Tibial nerve (tissue), 4 donors: ENCODE data around the gene PPFIBP2. TPM values are rescaled to one million over a fixed set of nuclear protein-coding genes. Genes with fewer than 3 reads are reported as not detected.

Experiments
- DNase-seq, 2 donors: peaks; one replicate each; pipeline ENCODE4 v3.0.0-alpha.2; 2019; ENCODE audit warnings: low spot score in 2 of 2
- H3K27ac ChIP-seq, 4 donors: fragments of 200-600 bp; sonication (generic) in 3 of 4; one replicate each; pipeline ENCODE4 v1.5.1; 2017 to 2019; ENCODE audit warnings: mild to moderate bottlenecking in 1 of 4
- H3K27me3 ChIP-seq, 2 donors: fragments of 200-600 bp; sonication (generic) in 1 of 2; one replicate each; pipeline versions ENCODE4 v1.5.1 to v1.6.0; 2017 to 2019
- H3K36me3 ChIP-seq, 3 donors: fragments of 200-600 bp; sonication (generic); one replicate each; pipeline ENCODE4 v1.5.1; 2018 to 2019
- H3K4me1 ChIP-seq, 4 donors: fragments of 200-600 bp; sonication (generic) in 3 of 4; one replicate each; pipeline ENCODE4 v1.5.1; 2017 to 2019
- H3K4me3 ChIP-seq, 4 donors: fragments of 200-600 bp; sonication (generic) in 3 of 4; one replicate each; pipeline ENCODE4 v1.5.1; 2017 to 2019; ENCODE audit warnings: mild to moderate bottlenecking in 1 of 4, moderate library complexity in 1 of 4
- H3K9me3 ChIP-seq, 4 donors: fragments of 200-600 bp; sonication (generic) in 3 of 4; one replicate each; pipeline ENCODE4 v1.5.1; 2017 to 2019
- CTCF ChIP-seq, 5 experiments: fragments of 200-600 bp in 3 of 5; fragments of 450-650 bp in 2 of 5; sonication (generic) in 3 of 5; IDR thresholded peaks; one replicate each; pipeline ENCODE4 v1.5.1; 2016 to 2019; ENCODE audit warnings: antibody characterized with exemption in 5 of 5, mild to moderate bottlenecking in 3 of 5, moderate library complexity in 2 of 5
- EP300 ChIP-seq, 2 donors: sonication (generic); formaldehyde crosslinking; IDR thresholded peaks; one replicate each; pipeline ENCODE4 v1.6.1; 2017; ENCODE audit warnings: antibody characterized with exemption in 2 of 2, mild to moderate bottlenecking in 1 of 2
- POLR2A ChIP-seq, 2 donors: fragments of 450-650 bp; IDR thresholded peaks; one replicate each; pipeline ENCODE4 v1.6.1; 2017; ENCODE audit warnings: antibody characterized with exemption in 2 of 2, mild to moderate bottlenecking in 2 of 2, moderate library complexity in 2 of 2
- WGBS, 2 donors: methylation state at CpG; one replicate each; pipeline ENCODE4 v1.1.5; 2018; 5-methylcytosine and 5-hydroxymethylcytosine counted together
- total RNA-seq, 4 donors: library from RNA; depleted of rRNA; stranded (reverse); fragments of >200 nt; gene quantifications; one replicate each; pipeline ENCODE4 v1.1.0, GENCODE V29; 2016

The PPFIBP2 gene
- total RNA-seq, 4 donors from 2014 or later, result 19.8 to 110 (median 29.2) TPM

DNA sequence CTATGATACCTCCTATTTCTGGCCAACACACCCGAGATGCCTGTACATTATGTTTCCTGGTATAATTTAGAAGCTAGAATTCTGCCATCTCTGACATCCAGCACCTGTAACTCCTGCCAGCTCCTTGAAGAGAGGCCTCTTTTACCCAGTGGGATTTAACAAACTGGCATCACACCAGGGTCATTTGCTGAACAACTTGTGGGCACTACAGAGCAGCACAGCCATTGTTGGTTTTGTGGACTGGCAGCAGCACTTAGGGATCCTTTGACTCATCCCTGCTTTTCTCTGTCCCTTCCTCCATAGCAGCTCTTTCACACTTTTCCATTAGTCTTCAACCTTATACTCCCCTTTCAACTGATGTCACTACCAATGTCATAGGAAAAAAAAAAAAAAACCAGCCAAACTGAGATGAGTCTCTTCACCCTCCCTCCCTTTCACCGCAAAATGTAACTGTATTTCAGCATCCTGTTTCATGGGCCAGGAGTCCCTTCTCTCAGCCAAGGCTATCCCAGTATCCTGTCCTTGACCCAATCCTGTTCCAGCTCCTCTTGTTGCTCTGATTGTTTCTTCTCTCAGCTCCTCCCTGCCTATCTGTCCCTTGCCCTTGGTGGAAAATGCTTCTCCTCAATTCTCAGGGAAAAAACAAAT lies 68.7 kb downstream of the PPFIBP2 start:
- no peak overlapping the region for H3K4me3 ChIP-seq
- peak overlapping the region in 2 of 4 donors; percentile 61 to 94 for H3K27ac ChIP-seq
- WGBS, 2 donors, result 81 to 84% methylated on average over 2 of the region's 2 CpGs
- H3K27me3 ChIP-seq, result no peaks in the 10 kb centered on the region
- peaks cover 0 to 96% (median 54%) of the 10 kb centered on the region in 4 donors for H3K4me1 ChIP-seq
- no peaks in the 10 kb centered on the region for H3K9me3 ChIP-seq
- peak in 1 of 2 donors; percentile 31 for DNase-seq
- no peaks in the 10 kb centered on the region for H3K36me3 ChIP-seq
- no peak for TF ChIP-seq POLR2A (IDR thresholded peaks at IDR 0.05)
- TF ChIP-seq CTCF (IDR thresholded peaks at IDR 0.05), result no peak
- TF ChIP-seq EP300 (IDR thresholded peaks at IDR 0.05), result no peak

DNA sequence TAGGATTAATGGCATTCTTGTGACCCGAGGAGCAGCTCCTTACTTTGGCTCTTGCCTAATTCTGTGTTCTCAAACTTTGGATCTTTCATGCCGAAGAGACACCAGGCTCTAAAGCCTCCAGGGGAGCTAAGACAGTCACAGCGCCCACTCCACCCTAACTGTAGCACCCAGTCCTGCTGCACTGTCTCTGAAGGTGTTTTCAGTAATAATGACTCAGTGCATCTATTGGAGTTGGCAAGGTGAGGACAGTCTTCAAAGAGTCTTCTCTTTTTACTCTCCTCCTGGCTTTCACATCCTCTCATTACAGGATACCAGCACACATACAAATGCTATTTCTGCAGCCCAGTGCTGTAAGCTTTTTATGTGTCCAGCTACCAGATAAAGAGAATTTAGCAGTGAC lies 69.4 kb downstream of the PPFIBP2 start:
- Histone ChIP-seq H3K4me3 (no peak overlapping the region), H3K27me3 (no peaks in the 10 kb centered on the region), H3K36me3 (no peaks in the 10 kb centered on the region), H3K4me1 (peaks cover 0 to 98% (median 57%) of the 10 kb centered on the region in 4 donors), H3K9me3 (no peaks in the 10 kb centered on the region), H3K27ac (peak overlapping the region in 2 of 4 donors; percentile 61 to 94)
- no peak for DNase-seq
- TF ChIP-seq EP300 (IDR thresholded peaks at IDR 0.05) (no peak), POLR2A (IDR thresholded peaks at IDR 0.05) (no peak), CTCF (IDR thresholded peaks at IDR 0.05) (no peak)
- 82 to 85% methylated on average over 3 of the region's 3 CpGs for WGBS, 2 donors

DNA sequence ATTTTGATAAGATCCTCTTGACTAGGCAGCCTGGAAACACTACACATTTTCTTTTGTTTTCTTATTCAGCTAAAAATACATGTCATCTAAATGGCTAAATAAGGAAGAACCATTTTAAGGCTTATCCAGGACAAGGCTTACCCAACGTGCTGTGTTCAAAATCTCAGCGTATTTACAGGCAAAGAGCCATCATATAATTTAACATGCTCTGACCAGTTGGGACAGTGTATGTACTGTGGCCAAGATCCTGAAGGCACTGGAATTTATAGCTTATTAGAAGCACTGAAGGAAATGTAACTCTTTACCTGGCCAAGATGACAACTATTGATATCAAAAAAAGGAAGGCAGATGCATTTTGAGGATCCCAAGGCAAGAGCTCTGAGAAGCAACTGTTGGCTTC lies 71.1 kb downstream of the PPFIBP2 start:
- Histone ChIP-seq H3K27ac (peak overlapping the region in 3 of 4 donors; percentile 4 to 94 (median 61)), H3K4me3 (no peak overlapping the region), H3K9me3 (no peaks in the 10 kb centered on the region), H3K4me1 (peaks cover 0 to 85% (median 46%) of the 10 kb centered on the region in 4 donors), H3K27me3 (no peaks in the 10 kb centered on the region), H3K36me3 (no peaks in the 10 kb centered on the region)
- TF ChIP-seq CTCF (IDR thresholded peaks at IDR 0.05), result no peak
- TF ChIP-seq EP300 (IDR thresholded peaks at IDR 0.05), result no peak
- TF ChIP-seq POLR2A (IDR thresholded peaks at IDR 0.05), result no peak
- no peak for DNase-seq
- 75 to 87% methylated on average over 2 of the region's 2 CpGs for WGBS, 2 donors

DNA sequence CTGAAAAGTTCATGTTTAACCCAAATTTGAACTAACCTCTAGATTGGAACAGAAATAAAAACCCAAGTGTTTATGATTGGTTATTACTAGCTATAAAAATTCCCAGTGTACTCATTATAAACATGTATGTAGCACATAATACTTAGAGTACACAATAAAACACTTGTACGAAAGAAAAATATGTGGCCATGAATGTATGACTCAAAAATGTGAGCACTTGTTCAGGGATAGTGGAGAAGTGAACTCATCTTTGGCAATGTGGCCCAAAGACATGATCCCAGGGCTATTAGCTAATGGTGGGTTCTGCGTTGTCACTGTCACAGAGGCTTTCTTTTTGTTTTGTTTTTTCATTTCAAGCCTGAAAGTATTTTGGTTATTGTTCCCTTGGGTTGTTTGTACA lies 72.0 kb downstream of the PPFIBP2 start:
- 39 to 45% methylated on average over 2 of the region's 2 CpGs for WGBS, 2 donors
- no peaks in the 10 kb centered on the region for H3K36me3 ChIP-seq
- no peak for DNase-seq
- H3K27ac ChIP-seq, result peak overlapping the region in 2 of 4 donors; percentile 61 to 94
- TF ChIP-seq EP300 (IDR thresholded peaks at IDR 0.05), result no peak
- TF ChIP-seq CTCF (IDR thresholded peaks at IDR 0.05), result no peak
- H3K4me3 ChIP-seq, result no peak overlapping the region
- H3K4me1 ChIP-seq, result peaks cover 0 to 81% (median 38%) of the 10 kb centered on the region in 4 donors
- H3K27me3 ChIP-seq, result no peaks in the 10 kb centered on the region
- no peaks in the 10 kb centered on the region for H3K9me3 ChIP-seq

DNA sequence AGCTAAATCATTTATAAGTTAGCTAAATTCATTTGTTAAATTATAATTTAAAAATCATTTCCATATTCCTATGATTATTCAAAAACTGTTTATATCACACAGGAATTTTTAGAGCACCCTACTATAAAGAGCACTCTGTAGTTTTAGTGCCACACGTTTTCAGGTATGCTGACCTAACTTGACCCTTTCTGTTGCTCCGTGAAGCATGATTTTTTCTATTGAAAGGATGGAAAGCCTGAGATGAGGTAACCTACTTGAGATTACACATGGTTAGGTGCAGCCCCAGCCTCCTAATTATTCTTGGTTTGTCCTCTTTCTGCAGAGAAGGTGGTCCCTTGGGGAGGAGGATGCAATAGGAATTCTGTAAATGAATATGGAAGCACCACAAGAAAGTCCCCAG lies 72.6 kb downstream of the PPFIBP2 start:
- Histone ChIP-seq H3K4me1 (peaks cover 0 to 75% (median 36%) of the 10 kb centered on the region in 4 donors), H3K9me3 (no peaks in the 10 kb centered on the region), H3K4me3 (no peak overlapping the region), H3K27me3 (no peaks in the 10 kb centered on the region), H3K27ac (peak overlapping the region in 2 of 4 donors; percentile 61 to 94), H3K36me3 (no peaks in the 10 kb centered on the region)
- 50% methylated on average over 2 of the region's 2 CpGs for WGBS, 2 donors
- no peak for TF ChIP-seq EP300 (IDR thresholded peaks at IDR 0.05)
- no peak for TF ChIP-seq POLR2A (IDR thresholded peaks at IDR 0.05)
- TF ChIP-seq CTCF (IDR thresholded peaks at IDR 0.05), result no peak
- no peak for DNase-seq
